Mesenchymal stem cell (in vitro differentiated cells and primary cell): ENCODE measurements around the gene ASH1L.

Experiments
- DNase-seq: peaks from one replicate; pipeline ENCODE4 v3.0.0-alpha.2; 2013
- H2AFZ ChIP-seq: one replicate; pipeline ENCODE4 v1.6.1; 2013; ENCODE audit warnings: low read depth, mild to moderate bottlenecking, control low read depth, inconsistent platforms, low read length, moderate library complexity
- H2AK5ac ChIP-seq: 2 replicates; pipeline ENCODE4 v1.6.1; 2013; ENCODE audit warnings: low read length, moderate library complexity, mild to moderate bottlenecking, inconsistent platforms; ENCODE audit not compliant: severe bottlenecking
- H2BK120ac ChIP-seq: one replicate; pipeline ENCODE4 v1.6.1; 2013; ENCODE audit warnings: low read depth, mild to moderate bottlenecking, inconsistent platforms, low read length, moderate library complexity
- H2BK12ac ChIP-seq, 2 experiments: one replicate each; pipeline ENCODE4 v1.6.1; 2013; ENCODE audit warnings: inconsistent platforms in 2 of 2, low read length in 2 of 2, mild to moderate bottlenecking in 2 of 2, moderate library complexity in 2 of 2, control low read depth in 1 of 2
- H2BK15ac ChIP-seq: one replicate; pipeline ENCODE4 v1.6.1; 2013; ENCODE audit warnings: mild to moderate bottlenecking, low read depth, inconsistent platforms; ENCODE audit not compliant: poor library complexity, severe bottlenecking
- H2BK5ac ChIP-seq: 2 replicates; pipeline ENCODE4 v1.6.1; 2013; ENCODE audit warnings: low read depth, mild to moderate bottlenecking, low read length, control low read depth, inconsistent platforms; ENCODE audit not compliant: poor library complexity, severe bottlenecking
- H3K14ac ChIP-seq, 2 experiments: one replicate each; pipeline ENCODE4 v1.6.1; 2013; ENCODE audit warnings: inconsistent platforms in 2 of 2, low read length in 2 of 2, control low read depth in 1 of 2, mild to moderate bottlenecking in 1 of 2, moderate library complexity in 1 of 2
- H3K18ac ChIP-seq, 2 experiments: one replicate each; pipeline ENCODE4 v1.6.1; 2013; ENCODE audit warnings: inconsistent platforms in 2 of 2, low read length in 2 of 2, control low read depth in 1 of 2, low read depth in 1 of 2, mild to moderate bottlenecking in 1 of 2
- H3K23ac ChIP-seq, 2 experiments: one replicate each; pipeline ENCODE4 v1.6.1; 2013; ENCODE audit warnings: inconsistent platforms in 2 of 2, low read length in 2 of 2, mild to moderate bottlenecking in 2 of 2, moderate library complexity in 2 of 2, control low read depth in 1 of 2
- H3K27ac ChIP-seq: 2 replicates; pipeline ENCODE4 v1.5.1; 2013; ENCODE audit warnings: mild to moderate bottlenecking, moderate library complexity, low read length, control low read depth, inconsistent platforms; ENCODE audit not compliant: poor library complexity, severe bottlenecking
- H3K27me3 ChIP-seq, 2 experiments: 2 replicates each; pipeline versions ENCODE4 v1.6.1 to v1.7.0; 2013; ENCODE audit warnings: low read length in 2 of 2, mild to moderate bottlenecking in 2 of 2, moderate library complexity in 2 of 2, control low read depth in 1 of 2, inconsistent platforms in 1 of 2; ENCODE audit not compliant: control insufficient read depth in 1 of 2, insufficient read depth in 1 of 2
- H3K36me3 ChIP-seq, 2 experiments: 2 replicates each; pipeline versions ENCODE4 v1.6.1 to v1.7.0; 2013; ENCODE audit warnings: low read length in 2 of 2, control low read depth in 1 of 2, inconsistent platforms in 1 of 2, low read depth in 1 of 2, mild to moderate bottlenecking in 1 of 2; ENCODE audit not compliant: insufficient read depth in 2 of 2, control insufficient read depth in 1 of 2
- H3K4ac ChIP-seq, 2 experiments: one replicate each; pipeline ENCODE4 v1.6.1; 2013; ENCODE audit warnings: inconsistent platforms in 2 of 2, low read length in 2 of 2, mild to moderate bottlenecking in 2 of 2, moderate library complexity in 2 of 2, control low read depth in 1 of 2, low read depth in 1 of 2
- H3K4me1 ChIP-seq: 2 replicates; pipeline ENCODE4 v1.6.1; 2013; ENCODE audit warnings: low read depth, low read length, control low read depth; ENCODE audit not compliant: control insufficient read depth, insufficient read depth
- H3K4me2 ChIP-seq: 2 replicates; pipeline ENCODE4 v1.6.1; 2013; ENCODE audit warnings: low read length, mild to moderate bottlenecking, inconsistent platforms; ENCODE audit not compliant: poor library complexity, severe bottlenecking
- H3K4me3 ChIP-seq, 2 experiments: 2 replicates each; pipeline versions ENCODE4 v1.5.1 to v1.7.0; 2013; ENCODE audit warnings: low read length in 2 of 2, mild to moderate bottlenecking in 2 of 2, control low read depth in 1 of 2, low read depth in 1 of 2; ENCODE audit not compliant: insufficient read depth in 1 of 2
- H3K79me1 ChIP-seq: replicated peaks from 2 replicates; pipeline ENCODE4 v1.6.1; 2013; ENCODE audit warnings: mild to moderate bottlenecking, control low read depth, low read length, inconsistent platforms; ENCODE audit not compliant: poor library complexity, severe bottlenecking
- H3K9ac ChIP-seq: 2 replicates; pipeline ENCODE4 v1.7.0; 2013; ENCODE audit warnings: mild to moderate bottlenecking, low read length, moderate library complexity
- H3K9me3 ChIP-seq: 2 replicates; pipeline ENCODE4 v1.7.0; 2013; ENCODE audit warnings: mild to moderate bottlenecking, low read length; ENCODE audit not compliant: control insufficient read depth
- H4K8ac ChIP-seq: one replicate; pipeline ENCODE4 v1.6.1; 2013; ENCODE audit warnings: inconsistent platforms, mild to moderate bottlenecking, low read length, moderate library complexity
- H4K91ac ChIP-seq: one replicate; pipeline ENCODE4 v1.6.1; 2013; ENCODE audit warnings: mild to moderate bottlenecking, low read length, inconsistent platforms
- WGBS: methylation state at CpG from one replicate; pipeline ENCODE4 v1.1.7; 2013; ENCODE audit warnings: mixed read lengths; 5-methylcytosine and 5-hydroxymethylcytosine counted together

ASH1L gene

DNA sequence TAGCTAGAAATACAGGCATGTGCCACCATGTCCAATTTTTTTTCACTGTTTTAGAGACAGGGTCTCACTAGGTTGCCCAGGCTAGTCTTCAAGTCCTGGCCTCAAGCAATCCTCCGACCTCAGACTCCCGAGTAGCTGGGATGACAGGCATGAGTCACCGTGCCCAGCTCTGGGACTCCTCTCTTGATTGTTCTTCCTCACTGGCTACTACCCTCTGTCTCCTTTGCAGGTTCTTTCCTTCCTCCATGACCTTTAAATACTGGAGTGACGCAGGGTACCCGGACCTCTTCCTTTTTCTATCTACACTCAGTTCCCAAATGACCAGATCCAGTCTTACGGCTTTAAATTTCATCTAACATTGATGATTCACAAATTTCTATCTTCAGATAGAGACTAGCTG lies 34.9 kb downstream of the ASH1L start:
- Histone ChIP-seq H3K4ac (no peak overlapping the region), H2BK5ac (no peak overlapping the region), H3K4me1 (no peaks in the 10 kb centered on the region), H2BK15ac (no peak overlapping the region), H2AFZ (no peak overlapping the region), H2BK120ac (no peak overlapping the region), H3K14ac (no peak overlapping the region), H3K4me2 (no peak overlapping the region), H3K4me3 (no peak overlapping the region), H3K9me3 (no peaks in the 10 kb centered on the region), H2AK5ac (no peak overlapping the region), H3K79me1 (peaks cover 22% of the 10 kb centered on the region), H3K27me3 (no peaks in the 10 kb centered on the region), H3K36me3 (no peaks in the 10 kb centered on the region), H3K9ac (no peak overlapping the region), H3K27ac (no peak overlapping the region), H2BK12ac (no peak overlapping the region), H3K18ac (no peak overlapping the region), H3K23ac (no peak overlapping the region), H4K8ac (no peak overlapping the region), H4K91ac (no peak overlapping the region)
- no peak for DNase-seq
- WGBS = 91% methylated on average over 5 of the region's 6 CpGs

DNA sequence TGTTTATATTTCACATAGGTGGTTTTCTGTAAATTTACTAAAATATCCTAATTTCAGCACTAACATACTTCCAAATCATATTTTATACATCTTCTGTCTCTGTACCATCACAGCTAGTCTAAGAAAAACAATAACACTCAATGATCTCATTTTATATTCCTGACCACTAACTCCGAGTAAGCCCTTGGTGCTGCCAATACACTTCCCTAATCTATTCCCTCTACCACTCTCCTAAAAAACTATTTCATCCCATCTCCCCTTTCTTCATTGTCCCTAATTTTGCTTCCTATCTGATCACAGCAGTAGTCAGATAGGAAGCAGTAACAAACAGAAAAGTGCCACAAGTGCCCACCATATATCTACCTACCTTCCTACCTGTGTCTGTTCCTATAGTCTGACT lies 36.2 kb downstream of the ASH1L start:
- H3K27me3 ChIP-seq = no peaks in the 10 kb centered on the region
- H3K23ac ChIP-seq = no peak overlapping the region
- H3K9ac ChIP-seq = no peak overlapping the region
- H3K9me3 ChIP-seq = no peaks in the 10 kb centered on the region
- 93% methylated on average over 1 of the region's 1 CpG for WGBS
- no peak overlapping the region for H2AK5ac ChIP-seq
- no peak for DNase-seq
- no peak overlapping the region for H2AFZ ChIP-seq
- H3K79me1 ChIP-seq = peaks cover 22% of the 10 kb centered on the region
- no peaks in the 10 kb centered on the region for H3K4me1 ChIP-seq
- H3K27ac ChIP-seq = no peak overlapping the region
- no peak overlapping the region for H2BK5ac ChIP-seq
- no peaks in the 10 kb centered on the region for H3K36me3 ChIP-seq
- H3K18ac ChIP-seq = no peak overlapping the region
- no peak overlapping the region for H3K4me2 ChIP-seq
- no peak overlapping the region for H3K14ac ChIP-seq
- no peak overlapping the region for H2BK12ac ChIP-seq
- no peak overlapping the region for H3K4me3 ChIP-seq
- H2BK120ac ChIP-seq = no peak overlapping the region
- no peak overlapping the region for H4K8ac ChIP-seq
- no peak overlapping the region for H4K91ac ChIP-seq
- H3K4ac ChIP-seq = no peak overlapping the region
- no peak overlapping the region for H2BK15ac ChIP-seq

DNA sequence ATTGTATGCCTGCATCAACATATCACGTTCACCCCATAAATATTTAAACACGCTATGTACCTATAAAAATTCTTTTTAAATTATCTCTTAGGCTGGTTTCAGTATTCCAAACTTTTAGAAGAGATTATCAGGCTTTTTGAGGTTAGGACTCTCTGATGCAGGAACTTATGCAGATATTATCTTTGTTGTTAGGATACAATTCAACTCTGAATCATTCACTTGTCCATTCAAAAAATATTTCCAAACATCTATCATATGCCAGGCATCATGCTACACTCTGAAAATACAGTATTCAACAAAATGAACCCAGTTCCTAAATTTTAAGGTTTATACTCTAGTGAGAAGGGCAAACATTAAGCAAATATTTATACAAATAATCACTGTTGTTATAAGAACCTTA lies 40.5 kb downstream of the ASH1L start:
- Histone ChIP-seq H3K9me3 (no peaks in the 10 kb centered on the region), H2AFZ (no peak overlapping the region), H2AK5ac (no peak overlapping the region), H3K18ac (no peak overlapping the region), H3K4me3 (no peak overlapping the region), H3K36me3 (peaks cover 6 to 9% of the 10 kb centered on the region in 2 experiments), H3K27ac (no peak overlapping the region), H3K4me1 (no peaks in the 10 kb centered on the region), H3K4ac (no peak overlapping the region), H3K9ac (no peak overlapping the region), H2BK5ac (no peak overlapping the region), H4K91ac (no peak overlapping the region), H3K27me3 (no peaks in the 10 kb centered on the region), H2BK15ac (no peak overlapping the region), H3K4me2 (no peak overlapping the region), H3K14ac (no peak overlapping the region), H4K8ac (no peak overlapping the region), H2BK120ac (no peak overlapping the region), H3K23ac (no peak overlapping the region), H2BK12ac (no peak overlapping the region), H3K79me1 (peaks cover 13% of the 10 kb centered on the region)
- WGBS = no CpG with 5 or more reads among the region's 2 CpGs
- no peak for DNase-seq

GRCh38 chr1:155518484-155518883 lies 44.1 kb downstream of the ASH1L start:
- Histone ChIP-seq H3K36me3 (peaks cover 14% of the 10 kb centered on the region in 2 experiments), H3K4me1 (no peaks in the 10 kb centered on the region), H3K27ac (no peak overlapping the region), H3K4me3 (no peak overlapping the region), H3K14ac (no peak overlapping the region), H4K8ac (no peak overlapping the region), H3K23ac (no peak overlapping the region), H3K9me3 (no peaks in the 10 kb centered on the region), H3K4ac (no peak overlapping the region), H4K91ac (no peak overlapping the region), H3K9ac (no peak overlapping the region), H2BK120ac (no peak overlapping the region), H3K27me3 (no peaks in the 10 kb centered on the region), H2BK15ac (no peak overlapping the region), H3K18ac (no peak overlapping the region), H2AFZ (no peak overlapping the region), H2BK5ac (no peak overlapping the region), H2BK12ac (no peak overlapping the region), H2AK5ac (no peak overlapping the region), H3K79me1 (peaks cover 18% of the 10 kb centered on the region), H3K4me2 (no peak overlapping the region)
- WGBS = 94% methylated on average over 4 of the region's 4 CpGs
- no peak for DNase-seq
